NB4 (cell line): ENCODE data around the gene PRKD1.

Experiments
- DNase-seq: peaks from one replicate; pipeline ENCODE4 v3.0.0; 2010; ENCODE audit warnings: low read depth
- H3K4me3 ChIP-seq: one replicate; pipeline ENCODE4 v1.5.1; 2011; ENCODE audit warnings: mild to moderate bottlenecking, low read depth, low read length, moderate library complexity
- CTCF ChIP-seq: IDR thresholded peaks from one replicate; pipeline ENCODE4 v1.5.1; 2012; ENCODE audit warnings: low read depth, low read length
- MAX ChIP-seq: IDR thresholded peaks from 2 replicates; pipeline ENCODE4 v1.6.1; 2011; ENCODE audit warnings: low read depth, low read length
- MYC ChIP-seq: IDR thresholded peaks from 2 replicates; pipeline ENCODE4 v1.6.1; 2011; ENCODE audit warnings: low read depth, low read length
- POLR2A ChIP-seq: IDR thresholded peaks from 2 replicates; pipeline ENCODE4 v1.6.1; 2011; ENCODE audit warnings: mild to moderate bottlenecking; ENCODE audit not compliant: insufficient read length; ENCODE audit errors: extremely low read depth

The PRKD1 gene

GRCh38 chr14:29576927-29577326, 350.7 kb downstream of the PRKD1 start:
- TF ChIP-seq POLR2A (no peak), MYC (no peak)
- no peak overlapping the region for H3K4me3 ChIP-seq
- DNase-seq = no peak

- no peak for DNase-seq
- no peak overlapping the region for H3K4me3 ChIP-seq
- TF ChIP-seq MYC = no peak
- TF ChIP-seq POLR2A = no peak
- TF ChIP-seq MAX = no peak
- TF ChIP-seq CTCF = no peak
Measured at GRCh38 chr14:29569194-29569593, 358.5 kb downstream of the PRKD1 start.

GRCh38 chr14:29566194-29566593, 361.5 kb downstream of the PRKD1 start:
- TF ChIP-seq CTCF = no peak
- no peak for TF ChIP-seq MAX
- no peak for TF ChIP-seq POLR2A
- TF ChIP-seq MYC = no peak
- DNase-seq = no peak

GRCh38 chr14:29558516-29558915, 369.1 kb downstream of the PRKD1 start:
- DNase-seq = no peak
- no peak overlapping the region for H3K4me3 ChIP-seq
- TF ChIP-seq CTCF = no peak
- no peak for TF ChIP-seq MYC
- no peak for TF ChIP-seq POLR2A
- TF ChIP-seq MAX = no peak

More at GRCh38 chr14:29566194-29566593, 361.5 kb downstream of the PRKD1 start:
- no peak overlapping the region for H3K4me3 ChIP-seq

GRCh38 chr14:29554335-29554734, 373.3 kb downstream of the PRKD1 start:
- TF ChIP-seq MYC = no peak
- no peak for TF ChIP-seq CTCF
- no peak for TF ChIP-seq POLR2A
- TF ChIP-seq MAX = no peak
- no peak overlapping the region for H3K4me3 ChIP-seq
- no peak for DNase-seq

GRCh38 chr14:29553427-29553826, 374.2 kb downstream of the PRKD1 start:
- DNase-seq = no peak
- no peak for TF ChIP-seq CTCF
- no peak for TF ChIP-seq MYC
- TF ChIP-seq POLR2A = no peak
- no peak for TF ChIP-seq MAX
- no peak overlapping the region for H3K4me3 ChIP-seq
